Sigmoid colon (tissue), 7 donors: ENCODE measurements around the gene PIM3. TPM values are rescaled to one million over a fixed set of nuclear protein-coding genes. Genes with fewer than 3 reads are reported as not detected.

Experiments
- DNase-seq: peaks from one replicate; pipeline ENCODE4 v3.0.0-alpha.2; 2019
- H3K27ac ChIP-seq, 4 donors: fragments of 200-600 bp; sonication (generic); one replicate each; pipeline ENCODE4 v1.5.1; 2016 to 2019; ENCODE audit warnings: mild to moderate bottlenecking in 1 of 4
- H3K27me3 ChIP-seq, 3 donors: fragments of 200-600 bp; sonication (generic); one replicate each; pipeline ENCODE4 v1.5.1; 2019; ENCODE audit warnings: mild to moderate bottlenecking in 1 of 3
- H3K36me3 ChIP-seq, 4 donors: fragments of 200-600 bp; sonication (generic); one replicate each; pipeline ENCODE4 v1.5.1; 2016 to 2019
- H3K4me1 ChIP-seq, 4 donors: fragments of 200-600 bp; sonication (generic); one replicate each; pipeline ENCODE4 v1.5.1; 2017 to 2019
- H3K4me3 ChIP-seq, 4 donors: fragments of 200-600 bp; sonication (generic); one replicate each; pipeline ENCODE4 v1.5.1; 2017 to 2019; ENCODE audit warnings: mild to moderate bottlenecking in 2 of 4, moderate library complexity in 1 of 4
- H3K9me3 ChIP-seq, 4 donors: fragments of 200-600 bp in 3 of 4; sonication (generic) in 3 of 4; one replicate each; pipeline versions ENCODE4 v1.5.1 to v1.6.1; 2013 to 2019
- CTCF ChIP-seq, 4 experiments: fragments of 450-650 bp in 3 of 4; fragments of 200-600 bp in 1 of 4; IDR thresholded peaks; one replicate each; pipeline ENCODE4 v1.5.1; 2016 to 2019; ENCODE audit warnings: antibody characterized with exemption in 4 of 4, mild to moderate bottlenecking in 3 of 4, moderate library complexity in 2 of 4
- EP300 ChIP-seq, 4 donors: sonication (generic); formaldehyde crosslinking; IDR thresholded peaks; one replicate each; pipeline ENCODE4 v1.6.1; 2017; ENCODE audit warnings: antibody characterized with exemption in 4 of 4
- POLR2A ChIP-seq, 2 donors: fragments of 450-650 bp; IDR thresholded peaks; one replicate each; pipeline ENCODE4 v1.6.1; 2016; ENCODE audit warnings: antibody characterized with exemption in 2 of 2, mild to moderate bottlenecking in 2 of 2, moderate library complexity in 2 of 2
- POLR2AphosphoS5 ChIP-seq, 4 donors: sonication (generic); formaldehyde crosslinking; IDR thresholded peaks; one replicate each; pipeline ENCODE4 v1.6.1; 2017; ENCODE audit warnings: antibody characterized with exemption in 4 of 4
- WGBS, 2 donors: extraction: QIAGEN DNeasy Blood & Tissue Kit; methylation state at CpG; one replicate each; pipeline ENCODE4 v1.1.7; 2013; 5-methylcytosine and 5-hydroxymethylcytosine counted together
- intact Hi-C: fragments of 100-400 bp; cut with DNase I; formaldehyde crosslinking; loops from one replicate; pipeline ENCODE4 v1.15.1; 2023
- polyA plus RNA-seq, 3 donors: library from polyadenylated mRNA; stranded (reverse); fragments of 200-250 nt; gene quantifications; one replicate each; pipeline ENCODE4 v1.2.3, GENCODE V29; 2013
- total RNA-seq, 4 donors: library from RNA; depleted of rRNA; stranded (reverse); fragments of >200 nt; gene quantifications; one replicate each; pipeline ENCODE4 v1.1.0, GENCODE V29; 2016
- donor health status: healthy with polysubstance abuse.
- donor health status: Bipolar disorder and iron deficiency.
- donor health status: healthy.

The PIM3 gene
- total and polyA plus RNA-seq, 7 donors: 26.3 to 126 (median 49.4) TPM

GRCh38 chr22:49941507-49942316 lies 18.9 kb upstream of the PIM3 start:
- H3K27me3 ChIP-seq: no peaks in the 10 kb centered on the region
- no peaks in the 10 kb centered on the region for H3K9me3 ChIP-seq
- TF ChIP-seq POLR2A (IDR thresholded peaks at IDR 0.05): no peak
- peaks cover 0 to 12% (median 11%) of the 10 kb centered on the region in 4 donors for H3K4me1 ChIP-seq
- H3K36me3 ChIP-seq: no peaks in the 10 kb centered on the region
- H3K4me3 ChIP-seq: no peak overlapping the region
- no peak for DNase-seq
- intact Hi-C loops: loop anchor here (2.0 kb wide), 1 partner anchor 17 kb away; no protein-coding TSS in a partner anchor
- H3K27ac ChIP-seq: no peak overlapping the region
- WGBS, 2 donors: 90 to 93% methylated on average over 17 of the region's 17 CpGs

- TF ChIP-seq POLR2A (IDR thresholded peaks at IDR 0.05) (no peak), POLR2AphosphoS5 (IDR thresholded peaks at IDR 0.05) (no peak), CTCF (IDR thresholded peaks at IDR 0.05) (no peak), EP300 (IDR thresholded peaks at IDR 0.05) (no peak)
- no peak for DNase-seq
- WGBS, 2 donors: 81 to 88% methylated on average over 21 of the region's 21 CpGs
- H3K27me3 ChIP-seq: no peaks in the 10 kb centered on the region
- no peak overlapping the region for H3K4me3 ChIP-seq
- no peaks in the 10 kb centered on the region for H3K9me3 ChIP-seq
- no peaks in the 10 kb centered on the region for H3K36me3 ChIP-seq
- H3K27ac ChIP-seq: no peak overlapping the region
- peaks cover 0 to 1% (median under 1%) of the 10 kb centered on the region in 4 donors for H3K4me1 ChIP-seq
- intact Hi-C loops: loop anchor here (2.0 kb wide), 1 partner anchor 16 kb away; no protein-coding TSS in a partner anchor
These were observed 17.8 kb upstream of the PIM3 start for GRCh38 chr22:49942565-49943404.

GRCh38 chr22:49943405-49943765 lies 17.2 kb upstream of the PIM3 start:
- intact Hi-C loops: loop anchor here (2.0 kb wide), 1 partner anchor 15 kb away; no protein-coding TSS in a partner anchor

GRCh38 chr22:49943771-49944398 lies 16.7 kb upstream of the PIM3 start:
- no peak for DNase-seq
- no peaks in the 10 kb centered on the region for H3K27me3 ChIP-seq
- H3K36me3 ChIP-seq: no peaks in the 10 kb centered on the region
- intact Hi-C loops: loop anchor here (2.0 kb wide), 1 partner anchor 15 kb away; no protein-coding TSS in a partner anchor
- no peak overlapping the region for H3K4me3 ChIP-seq
- H3K4me1 ChIP-seq: no peaks in the 10 kb centered on the region
- no peaks in the 10 kb centered on the region for H3K9me3 ChIP-seq
- H3K27ac ChIP-seq: no peak overlapping the region
- no peak for TF ChIP-seq CTCF (IDR thresholded peaks at IDR 0.05)
- TF ChIP-seq POLR2AphosphoS5 (IDR thresholded peaks at IDR 0.05): no peak
- TF ChIP-seq EP300 (IDR thresholded peaks at IDR 0.05): no peak
- TF ChIP-seq POLR2A (IDR thresholded peaks at IDR 0.05): no peak
- 79 to 89% methylated on average over 25 of the region's 25 CpGs for WGBS, 2 donors

More at GRCh38 chr22:49943405-49943765, 17.2 kb upstream of the PIM3 start:
- Histone ChIP-seq H3K27me3 (no peaks in the 10 kb centered on the region), H3K9me3 (no peaks in the 10 kb centered on the region), H3K36me3 (no peaks in the 10 kb centered on the region), H3K4me3 (no peak overlapping the region), H3K4me1 (no peaks in the 10 kb centered on the region), H3K27ac (no peak overlapping the region)
- 85 to 86% methylated on average over 11 of the region's 11 CpGs for WGBS, 2 donors
- TF ChIP-seq POLR2A (IDR thresholded peaks at IDR 0.05) (no peak), EP300 (IDR thresholded peaks at IDR 0.05) (no peak), CTCF (IDR thresholded peaks at IDR 0.05) (no peak), POLR2AphosphoS5 (IDR thresholded peaks at IDR 0.05) (no peak)
- no peak for DNase-seq
